GM23338 (cell line): Measurements from ENCODE around the gene NIPAL3. TPM values are rescaled to one million over a fixed set of nuclear protein-coding genes. Genes with fewer than 3 reads are reported as not detected.

ENCODE experiments used
- ATAC-seq: fragments of 200-7000 bp; cut with Tn5 transposase; 3 replicates; pipeline ENCODE4 v1.9.1; 2020
- DNase-seq: peaks from one replicate; pipeline ENCODE4 v3.0.0-alpha.2; 2015; ENCODE audit warnings: low spot score
- H2AFZ ChIP-seq: fragments of 200-600 bp; sonication (generic); 2 replicates; pipeline ENCODE4 v1.8.0; 2016; ENCODE audit warnings: antibody characterized with exemption, mild to moderate bottlenecking, moderate library complexity
- H3F3A ChIP-seq: fragments of 200-600 bp; sonication (generic); replicated peaks from 2 replicates; pipeline ENCODE4 v1.8.0; 2017; ENCODE audit warnings: antibody characterized with exemption, mixed run types, low read depth
- H3K27ac ChIP-seq: fragments of 200-600 bp; sonication (generic); 2 replicates; pipeline ENCODE4 v1.6.1; 2016; ENCODE audit warnings: low read depth
- H3K27me3 ChIP-seq: fragments of 200-600 bp; sonication (generic); 2 replicates; pipeline ENCODE4 v1.8.0; 2016; ENCODE audit warnings: mild to moderate bottlenecking, mixed run types, moderate library complexity; ENCODE audit not compliant: insufficient read depth
- H3K36me3 ChIP-seq: fragments of 200-600 bp; sonication (generic); 2 replicates; pipeline ENCODE4 v1.8.0; 2016; ENCODE audit warnings: mild to moderate bottlenecking; ENCODE audit not compliant: insufficient read depth
- H3K4me1 ChIP-seq: fragments of 200-600 bp; sonication (generic); 2 replicates; pipeline ENCODE4 v1.8.0; 2016; ENCODE audit warnings: mild to moderate bottlenecking, moderate library complexity; ENCODE audit not compliant: insufficient read depth
- H3K4me2 ChIP-seq: fragments of 200-600 bp; sonication (generic); 2 replicates; pipeline ENCODE4 v1.7.1; 2017; ENCODE audit warnings: mixed run types
- H3K4me3 ChIP-seq: fragments of 200-600 bp; sonication (generic); 2 replicates; pipeline ENCODE4 v1.6.1; 2016; ENCODE audit warnings: mixed run types
- H3K79me2 ChIP-seq: fragments of 200-600 bp; sonication (generic); replicated peaks from 2 replicates; pipeline ENCODE4 v1.8.0; 2017; ENCODE audit warnings: mild to moderate bottlenecking; ENCODE audit not compliant: insufficient read depth
- H3K9me2 ChIP-seq: fragments of 200-600 bp; sonication (generic); 2 replicates; pipeline ENCODE4 v1.8.0; 2017; ENCODE audit not compliant: insufficient read depth
- H4K20me1 ChIP-seq: fragments of 200-600 bp; sonication (generic); replicated peaks from 2 replicates; pipeline ENCODE4 v1.8.0; 2017; ENCODE audit warnings: mild to moderate bottlenecking; ENCODE audit not compliant: insufficient read depth
- H3K27ac Mint-ChIP-seq: 2 replicates; pipeline ENCODE4 v1.8.0; 2020; ENCODE audit warnings: inconsistent platforms, mild to moderate bottlenecking, moderate library complexity, mixed read lengths
- H3K27me3 Mint-ChIP-seq: 3 replicates; pipeline ENCODE4 v1.8.0; 2022; ENCODE audit warnings: low read depth, mild to moderate bottlenecking, moderate library complexity, mixed read lengths, inconsistent platforms; ENCODE audit not compliant: insufficient read depth, poor library complexity
- H3K36me3 Mint-ChIP-seq: 3 replicates; pipeline ENCODE4 v1.8.0; 2021; ENCODE audit warnings: low read depth, mild to moderate bottlenecking, inconsistent platforms, moderate library complexity, mixed read lengths
- H3K4me1 Mint-ChIP-seq: 3 replicates; pipeline ENCODE4 v1.8.0; 2020; ENCODE audit warnings: mild to moderate bottlenecking, inconsistent platforms, mixed read lengths
- H3K4me3 Mint-ChIP-seq: 3 replicates; pipeline ENCODE4 v1.8.0; 2021; ENCODE audit warnings: moderate library complexity, mild to moderate bottlenecking, inconsistent platforms, mixed read lengths
- H3K9me3 Mint-ChIP-seq: 3 replicates; pipeline ENCODE4 v1.8.0; 2020; ENCODE audit warnings: moderate library complexity, mild to moderate bottlenecking, inconsistent platforms, mixed read lengths
- CREB1 ChIP-seq: fragments of 250-450 bp; sonication (Bioruptor Pico); IDR thresholded peaks from 2 replicates; pipeline ENCODE4 v1.5.0; 2020; ENCODE audit warnings: low read depth, mild to moderate bottlenecking, moderate library complexity
- CTCF ChIP-seq, 2 experiments: fragments of 200-600 bp in 1 of 2; sonication (generic) in 1 of 2; conservative IDR thresholded peaks; 2 replicates each; pipeline versions ENCODE4 v1.5.1 to v1.6.1; 2016 to 2017; ENCODE audit warnings: antibody characterized with exemption in 2 of 2, low read depth in 2 of 2, mild to moderate bottlenecking in 2 of 2, moderate library complexity in 1 of 2
- ETS1 ChIP-seq: IDR thresholded peaks from 2 replicates; pipeline ENCODE4 v1.6.1; 2016; ENCODE audit warnings: antibody characterized with exemption
- EZH2 ChIP-seq: fragments of 200-600 bp; sonication (generic); IDR thresholded peaks from one replicate; pipeline ENCODE4 v1.8.0; 2017; ENCODE audit warnings: antibody characterized with exemption, mild to moderate bottlenecking, low read depth; ENCODE audit not compliant: unreplicated experiment
- EZH2phosphoT487 ChIP-seq: fragments of 200-600 bp; sonication (generic); IDR thresholded peaks from one replicate; pipeline ENCODE4 v1.8.1; 2018; ENCODE audit warnings: antibody characterized with exemption; ENCODE audit not compliant: unreplicated experiment
- JUNB ChIP-seq: IDR thresholded peaks from one replicate; pipeline ENCODE4 v1.6.1; 2016; ENCODE audit warnings: antibody characterized with exemption; ENCODE audit not compliant: unreplicated experiment
- NANOG ChIP-seq: IDR thresholded peaks from 2 replicates; pipeline ENCODE4 v1.6.1; 2016; ENCODE audit warnings: antibody characterized with exemption, borderline replicate concordance
- POLR2AphosphoS5 ChIP-seq: IDR thresholded peaks from 2 replicates; pipeline ENCODE4 v1.6.1; 2016; ENCODE audit warnings: antibody characterized with exemption, low read depth
- REST ChIP-seq: IDR thresholded peaks from one replicate; pipeline ENCODE4 v1.6.1; 2018; ENCODE audit warnings: antibody characterized with exemption; ENCODE audit not compliant: unreplicated experiment
- STAT1 ChIP-seq: IDR thresholded peaks from one replicate; pipeline ENCODE4 v1.6.1; 2016; ENCODE audit warnings: antibody characterized with exemption; ENCODE audit not compliant: unreplicated experiment
- ZNF114 ChIP-seq: fragments of 250-450 bp; sonication (Bioruptor Pico); IDR thresholded peaks from 2 replicates; pipeline ENCODE4 v1.5.0; 2020; ENCODE audit warnings: mild to moderate bottlenecking, moderate library complexity
- ZNF331 ChIP-seq: fragments of 250-450 bp; sonication (Bioruptor Pico); IDR thresholded peaks from 2 replicates; pipeline ENCODE4 v1.5.0; 2020; ENCODE audit warnings: low read depth, mild to moderate bottlenecking, moderate library complexity
- ZNF462 ChIP-seq: fragments of 250-450 bp; sonication (Bioruptor Pico); IDR thresholded peaks from 2 replicates; pipeline ENCODE4 v1.5.0; 2020; ENCODE audit warnings: mild to moderate bottlenecking, moderate library complexity
- polyA plus RNA-seq: library from polyadenylated mRNA; unstranded; fragments of >200 nt; fragmentation: Nextera tagmentation; extraction: Ambion mirVana; gene quantifications from 2 replicates; pipeline ENCODE4 v1.2.1, GENCODE V29; 2016
- total RNA-seq: library from RNA; depleted of rRNA; stranded (reverse); fragments of >200 nt; shearing (Covaris generic); gene quantifications from 2 replicates; pipeline ENCODE4 v1.2.3, GENCODE V29; 2014

NIPAL3 gene
- total and polyA plus RNA-seq, 2 experiments from 2014 or later, result 5.5 to 9.6 TPM

GRCh38 chr1:24450857-24451397 is 35.3 kb downstream of the NIPAL3 start:
- H3K4me3 ChIP-seq, result no peak overlapping the region
- no peak overlapping the region for H3K27ac Mint-ChIP-seq
- DNase-seq (no peak), ATAC-seq (no peak)
- H2AFZ ChIP-seq, result no peak overlapping the region
- H3K4me2 ChIP-seq, result no peak overlapping the region
- no peaks in the 10 kb centered on the region; the same call in 2 of the 3 replicates for H3K4me1 Mint-ChIP-seq
- H3K4me1 ChIP-seq, result no peaks in the 10 kb centered on the region
- no peaks in the 10 kb centered on the region for H3K27me3 ChIP-seq
- no peaks in the 10 kb centered on the region for H3F3A ChIP-seq
- no peaks in the 10 kb centered on the region for H3K9me3 Mint-ChIP-seq
- H3K36me3 Mint-ChIP-seq, result peaks cover 3% of the 10 kb centered on the region; the same call in 1 of the 3 replicates
- 0 out of 2 replicates have a peak, but pooled peaks cover 4% of the 10 kb centered on the region for H3K9me2 ChIP-seq
- no peaks in the 10 kb centered on the region for H4K20me1 ChIP-seq
- no peaks in the 10 kb centered on the region for H3K79me2 ChIP-seq
- peaks cover under 1% of the 10 kb centered on the region for H3K27me3 Mint-ChIP-seq
- no peak overlapping the region for H3K27ac ChIP-seq
- no peak overlapping the region for H3K4me3 Mint-ChIP-seq
- no peak for TF ChIP-seq ZNF331 (CRISPR knock-in tag)
- TF ChIP-seq ETS1, result no peak
- TF ChIP-seq REST, result no peak
- no peak for TF ChIP-seq EZH2phosphoT487
- TF ChIP-seq CREB1 (CRISPR knock-in tag), result no peak
- TF ChIP-seq NANOG, result no peak
- TF ChIP-seq ZNF114 (CRISPR knock-in tag), result no peak
- TF ChIP-seq CTCF (conservative IDR thresholded peaks at IDR 0.05; ENCODE audit: low read depth in 2 of 2), result no peak
- no peak for TF ChIP-seq POLR2AphosphoS5
- no peak for TF ChIP-seq JUNB
- TF ChIP-seq EZH2, result no peak
- TF ChIP-seq ZNF462, result no peak
- TF ChIP-seq STAT1, result no peak
- H3K36me3 ChIP-seq, result peaks cover 5% of the 10 kb centered on the region; the same call in 1 of the 2 replicates
